ENCODE measurements around the gene OSBP2.

OSBP2 gene

GRCh38 chr22:30865656-30866055 lies 171.0 kb downstream of the OSBP2 start:
- TF ChIP-seq MAX (IDR thresholded peaks at IDR 0.05) (no peak), NFIC (IDR thresholded peaks at IDR 0.05) (no peak)

GRCh38 chr22:30866216-30866615 lies 171.5 kb downstream of the OSBP2 start:
- no peak for TF ChIP-seq YY1 (IDR thresholded peaks at IDR 0.05; ENCODE audit: low read depth)
- TF ChIP-seq CREB1 (IDR thresholded peaks at IDR 0.05; ENCODE audit: low read depth): no peak
- TF ChIP-seq TAF1 (IDR thresholded peaks at IDR 0.05; ENCODE audit: low read depth): no peak
- TF ChIP-seq ZBTB7A (IDR thresholded peaks at IDR 0.05; ENCODE audit: low read depth): no peak
- no peak for TF ChIP-seq TEAD4 (IDR thresholded peaks at IDR 0.05)
- no peak for TF ChIP-seq EGR1 (IDR thresholded peaks at IDR 0.05)
- TF ChIP-seq EP300 (IDR thresholded peaks at IDR 0.05; ENCODE audit: borderline replicate concordance): no peak
- TF ChIP-seq NFIC (IDR thresholded peaks at IDR 0.05): no peak
- TF ChIP-seq USF1 (IDR thresholded peaks at IDR 0.05): no peak
- TF ChIP-seq, protein P1, sequence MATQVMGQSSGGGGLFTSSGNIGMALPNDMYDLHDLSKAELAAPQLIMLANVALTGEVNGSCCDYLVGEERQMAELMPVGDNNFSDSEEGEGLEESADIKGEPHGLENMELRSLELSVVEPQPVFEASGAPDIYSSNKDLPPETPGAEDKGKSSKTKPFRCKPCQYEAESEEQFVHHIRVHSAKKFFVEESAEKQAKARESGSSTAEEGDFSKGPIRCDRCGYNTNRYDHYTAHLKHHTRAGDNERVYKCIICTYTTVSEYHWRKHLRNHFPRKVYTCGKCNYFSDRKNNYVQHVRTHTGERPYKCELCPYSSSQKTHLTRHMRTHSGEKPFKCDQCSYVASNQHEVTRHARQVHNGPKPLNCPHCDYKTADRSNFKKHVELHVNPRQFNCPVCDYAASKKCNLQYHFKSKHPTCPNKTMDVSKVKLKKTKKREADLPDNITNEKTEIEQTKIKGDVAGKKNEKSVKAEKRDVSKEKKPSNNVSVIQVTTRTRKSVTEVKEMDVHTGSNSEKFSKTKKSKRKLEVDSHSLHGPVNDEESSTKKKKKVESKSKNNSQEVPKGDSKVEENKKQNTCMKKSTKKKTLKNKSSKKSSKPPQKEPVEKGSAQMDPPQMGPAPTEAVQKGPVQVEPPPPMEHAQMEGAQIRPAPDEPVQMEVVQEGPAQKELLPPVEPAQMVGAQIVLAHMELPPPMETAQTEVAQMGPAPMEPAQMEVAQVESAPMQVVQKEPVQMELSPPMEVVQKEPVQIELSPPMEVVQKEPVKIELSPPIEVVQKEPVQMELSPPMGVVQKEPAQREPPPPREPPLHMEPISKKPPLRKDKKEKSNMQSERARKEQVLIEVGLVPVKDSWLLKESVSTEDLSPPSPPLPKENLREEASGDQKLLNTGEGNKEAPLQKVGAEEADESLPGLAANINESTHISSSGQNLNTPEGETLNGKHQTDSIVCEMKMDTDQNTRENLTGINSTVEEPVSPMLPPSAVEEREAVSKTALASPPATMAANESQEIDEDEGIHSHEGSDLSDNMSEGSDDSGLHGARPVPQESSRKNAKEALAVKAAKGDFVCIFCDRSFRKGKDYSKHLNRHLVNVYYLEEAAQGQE (IDR thresholded peaks at IDR 0.05; ENCODE audit: low read depth): no peak
- TF ChIP-seq MAX (IDR thresholded peaks at IDR 0.05): no peak
- no peak for TF ChIP-seq FOXM1 (IDR thresholded peaks at IDR 0.05; ENCODE audit: borderline replicate concordance, low read depth)
- no peak for TF ChIP-seq RAD21 (IDR thresholded peaks at IDR 0.05; ENCODE audit: low read depth)
- TF ChIP-seq CEBPB (IDR thresholded peaks at IDR 0.05): no peak

DNA sequence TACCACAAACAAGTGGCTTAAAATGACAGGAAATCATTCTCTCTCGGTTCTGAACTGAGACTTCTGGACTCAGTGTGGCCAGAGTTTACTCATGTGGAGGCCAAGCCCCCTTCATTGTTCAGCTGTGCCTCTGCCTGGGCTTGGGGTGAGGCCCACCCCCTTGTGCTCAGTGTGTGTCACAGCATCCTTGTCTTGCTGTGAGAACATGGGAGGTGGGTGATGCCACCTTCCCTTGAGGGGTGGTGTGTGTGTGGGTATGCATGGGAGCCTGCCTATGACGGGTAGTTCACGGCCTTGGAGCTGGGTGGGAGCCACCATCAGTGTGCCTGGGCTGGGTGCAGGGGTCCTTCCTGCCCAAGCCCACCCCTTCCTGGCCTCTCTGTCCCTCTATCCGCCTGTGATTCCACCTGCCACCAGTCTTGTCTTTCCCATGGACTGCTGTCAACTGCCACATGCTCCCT lies 172.2 kb downstream of the OSBP2 start:
- TF ChIP-seq TCF12 (IDR thresholded peaks at IDR 0.05; ENCODE audit: low read depth) (no peak), RAD21 (IDR thresholded peaks at IDR 0.05; ENCODE audit: low read depth) (no peak), FOXM1 (IDR thresholded peaks at IDR 0.05; ENCODE audit: borderline replicate concordance, low read depth) (no peak), ZBTB7A (IDR thresholded peaks at IDR 0.05; ENCODE audit: low read depth) (no peak), YY1 (IDR thresholded peaks at IDR 0.05; ENCODE audit: low read depth) (no peak), EGR1 (IDR thresholded peaks at IDR 0.05) (no peak), CREB1 (IDR thresholded peaks at IDR 0.05; ENCODE audit: low read depth) (no peak), MAX (IDR thresholded peaks at IDR 0.05) (no peak), EP300 (IDR thresholded peaks at IDR 0.05; ENCODE audit: borderline replicate concordance) (no peak), TEAD4 (IDR thresholded peaks at IDR 0.05) (no peak), TAF1 (IDR thresholded peaks at IDR 0.05; ENCODE audit: low read depth) (no peak), CEBPB (IDR thresholded peaks at IDR 0.05) (no peak), NFIC (IDR thresholded peaks at IDR 0.05) (no peak), USF1 (IDR thresholded peaks at IDR 0.05) (no peak)
- TF ChIP-seq, protein P1 (IDR thresholded peaks at IDR 0.05; ENCODE audit: low read depth): no peak

DNA sequence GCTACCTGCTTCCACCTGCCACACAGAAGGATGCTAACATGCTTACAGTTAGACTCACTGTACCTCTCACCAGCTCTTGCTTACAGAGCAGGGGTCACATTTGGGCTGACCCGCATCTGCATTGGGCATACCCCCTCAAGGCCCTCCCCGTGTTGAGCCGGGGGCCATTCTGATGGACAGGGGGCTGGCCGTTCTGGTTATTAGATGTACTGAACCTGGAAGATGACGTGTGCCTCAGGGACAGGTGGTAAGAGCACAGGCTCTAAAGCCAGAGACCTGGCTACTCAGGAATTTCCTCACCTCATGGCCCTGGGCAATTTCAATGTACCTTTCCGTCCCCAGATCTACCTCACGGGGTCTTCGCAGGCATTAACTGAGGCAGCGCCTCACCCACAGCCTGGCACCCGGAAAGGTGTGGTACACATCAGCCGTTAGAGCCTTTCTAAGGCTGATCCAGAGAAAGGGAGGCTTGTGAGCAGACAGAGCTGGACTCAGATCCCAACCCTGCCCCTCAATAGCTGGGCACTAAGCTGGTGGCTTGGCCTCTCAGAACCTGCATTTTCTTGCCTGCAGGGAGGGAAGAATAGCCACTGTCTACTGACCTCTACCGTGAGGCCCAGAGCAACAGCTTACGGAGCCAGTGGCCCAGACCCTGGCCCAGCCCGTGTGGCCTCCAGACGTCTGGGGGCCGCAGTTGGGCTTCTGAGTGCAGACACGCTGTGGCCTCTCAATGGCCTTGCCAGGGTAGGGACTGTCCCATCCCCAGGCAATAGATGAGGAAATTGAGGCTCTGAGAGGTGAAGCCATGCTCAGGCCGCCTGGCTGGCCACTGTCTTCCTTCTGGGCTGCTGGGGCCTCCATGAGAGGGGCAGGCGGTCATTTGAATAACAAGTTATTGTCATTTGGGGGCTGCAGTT lies 173.3 kb downstream of the OSBP2 start:
- TF ChIP-seq EP300 (IDR thresholded peaks at IDR 0.05; ENCODE audit: borderline replicate concordance) (no peak), FOXM1 (IDR thresholded peaks at IDR 0.05; ENCODE audit: borderline replicate concordance, low read depth) (no peak), MAX (IDR thresholded peaks at IDR 0.05) (no peak), CREB1 (IDR thresholded peaks at IDR 0.05; ENCODE audit: low read depth) (no peak), EGR1 (IDR thresholded peaks at IDR 0.05) (no peak), TEAD4 (IDR thresholded peaks at IDR 0.05) (no peak), YY1 (IDR thresholded peaks at IDR 0.05; ENCODE audit: low read depth) (no peak)
- TF ChIP-seq, protein P1 (IDR thresholded peaks at IDR 0.05; ENCODE audit: low read depth): no peak

Measured in Ishikawa (cell line).